Colonic mucosa (tissue), 4 donors: Measurements from ENCODE around the gene ACSS3. TPM values are rescaled to one million over a fixed set of nuclear protein-coding genes. Genes with fewer than 3 reads are reported as not detected.
"Not testable (repeated sequence)": the region's sequence is repeated elsewhere in the genome, so short reads cannot be mapped to it uniquely, and the experiment has no call there.

Source experiments
- DNase-seq: peaks from one replicate; pipeline ENCODE4 v3.0.0-alpha.2; 2020
- H3K27ac ChIP-seq: fragments of 200-600 bp; one replicate; pipeline ENCODE4 v1.8.0; 2021
- H3K27me3 ChIP-seq: fragments of 200-600 bp; one replicate; pipeline ENCODE4 v1.8.0; 2021
- H3K36me3 ChIP-seq: fragments of 200-600 bp; one replicate; pipeline ENCODE4 v1.8.0; 2021
- H3K4me1 ChIP-seq: fragments of 200-600 bp; one replicate; pipeline ENCODE4 v1.8.0; 2021; ENCODE audit warnings: mild to moderate bottlenecking
- H3K4me3 ChIP-seq: fragments of 200-600 bp; one replicate; pipeline ENCODE4 v1.8.0; 2021
- H3K9ac ChIP-seq, 2 donors: one replicate each; pipeline ENCODE4 v1.7.0; 2013; ENCODE audit warnings: control low read depth in 2 of 2, low read depth in 2 of 2, low read length in 2 of 2
- H3K9me3 ChIP-seq: fragments of 200-600 bp; one replicate; pipeline ENCODE4 v1.8.0; 2021
- CTCF ChIP-seq: fragments of 200-600 bp; IDR thresholded peaks from one replicate; pipeline ENCODE4 v1.8.0; 2022; ENCODE audit warnings: antibody characterized with exemption, mild to moderate bottlenecking
- intact Hi-C: fragments of 100-400 bp; cut with DNase I; formaldehyde crosslinking; loops from one replicate; pipeline ENCODE4 v1.14.1; 2022
- total RNA-seq, 2 donors: library from RNA; stranded (reverse); fragmentation: NEBNext Ultra II Directional in 1 of 2; extraction: Animal tissue kit (Norgen Biotek cat#: 25700) in 1 of 2; gene quantifications; one replicate each; pipeline ENCODE4 v1.2.1, GENCODE V29; 2021
- donor health status: healthy.
- donor health status: DM: no; HTN: no; CAD: no.
- donor health status: DM: no; HTN: no; CAD: no.

ACSS3 gene
- total RNA-seq, 2 donors from 2014 or later = 0.77 to 1.6 TPM

DNA sequence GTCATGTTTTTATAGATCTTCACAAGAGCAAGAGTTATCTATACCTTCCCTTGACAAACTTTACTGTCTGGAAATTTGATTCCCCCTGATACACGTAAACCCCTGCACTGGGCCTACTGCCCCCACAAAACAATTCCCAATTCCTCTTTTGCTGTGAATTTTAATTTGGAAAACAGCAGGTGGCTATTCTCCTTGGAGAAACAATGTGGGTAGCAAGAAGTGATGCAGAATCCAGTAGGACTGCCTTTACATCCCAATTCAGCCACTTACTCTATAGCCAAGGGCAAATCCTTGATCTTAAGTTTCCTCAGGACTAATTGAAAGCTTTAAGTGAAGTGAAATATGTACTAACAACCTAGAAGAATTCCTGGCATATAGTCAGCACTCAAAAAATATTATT is 129.3 kb downstream of the ACSS3 start:
- Histone ChIP-seq H3K9ac (no peak overlapping the region), H3K4me3 (no peak overlapping the region), H3K9me3 (no peaks in the 10 kb centered on the region), H3K4me1 (no peaks in the 10 kb centered on the region), H3K36me3 (no peaks in the 10 kb centered on the region), H3K27ac (no peak overlapping the region), H3K27me3 (no peaks in the 10 kb centered on the region)
- intact Hi-C loops = no loop called here
- DNase-seq = no peak
- TF ChIP-seq CTCF = no peak

GRCh38 chr12:81207664-81208063 is 129.8 kb downstream of the ACSS3 start:
- H3K27ac ChIP-seq = no peak overlapping the region
- intact Hi-C loops = no loop called here
- TF ChIP-seq CTCF = no peak
- DNase-seq = no peak
- H3K4me1 ChIP-seq = no peaks in the 10 kb centered on the region
- H3K9me3 ChIP-seq = no peaks in the 10 kb centered on the region
- no peak overlapping the region for H3K4me3 ChIP-seq
- H3K9ac ChIP-seq = no peak overlapping the region
- no peaks in the 10 kb centered on the region for H3K36me3 ChIP-seq
- no peaks in the 10 kb centered on the region for H3K27me3 ChIP-seq

DNA sequence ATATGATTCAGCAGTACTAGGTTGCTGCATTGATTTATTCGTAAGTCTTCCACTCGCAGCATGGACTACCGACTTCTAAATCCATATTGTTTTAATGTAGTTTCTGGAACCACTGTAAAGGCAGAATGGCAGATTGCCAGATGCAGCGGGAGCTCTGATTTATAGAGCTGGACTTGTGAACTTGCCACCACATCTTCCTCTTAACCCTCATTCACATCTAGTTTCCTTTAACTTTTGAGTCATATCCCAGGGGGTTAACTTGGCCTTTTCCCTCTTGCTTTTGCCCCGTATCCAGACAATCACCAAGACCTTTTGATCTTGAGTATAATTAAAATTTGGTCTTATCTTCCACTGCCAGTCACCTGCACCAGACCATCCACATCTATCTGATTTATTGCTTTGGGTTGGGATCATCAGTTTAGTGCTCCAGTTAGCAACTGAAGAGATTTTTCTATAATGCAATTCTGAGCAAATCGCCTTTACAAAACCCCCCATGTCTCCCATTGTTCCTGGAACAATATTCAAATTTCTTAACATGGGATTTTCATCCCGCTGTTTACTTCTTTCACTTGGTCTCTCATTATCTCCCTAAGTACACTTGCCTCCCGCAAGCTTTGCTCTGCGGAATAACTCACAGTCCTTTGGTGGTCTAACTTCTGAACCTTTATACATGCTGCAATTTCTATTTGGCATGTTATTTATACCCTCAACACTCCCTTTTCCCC is 130.5 kb downstream of the ACSS3 start:
- DNase-seq = peak; percentile 58
- intact Hi-C loops = no loop called here
- Histone ChIP-seq H3K9ac (no peak overlapping the region), H3K9me3 (no peaks in the 10 kb centered on the region), H3K4me3 (no peak overlapping the region), H3K27ac (no peak overlapping the region), H3K36me3 (no peaks in the 10 kb centered on the region), H3K4me1 (no peaks in the 10 kb centered on the region), H3K27me3 (no peaks in the 10 kb centered on the region)
- TF ChIP-seq CTCF = no peak

- no peaks in the 10 kb centered on the region for H3K4me1 ChIP-seq
- DNase-seq = no peak
- H3K27me3 ChIP-seq = no peaks in the 10 kb centered on the region
- no peak for TF ChIP-seq CTCF
- no peak overlapping the region for H3K4me3 ChIP-seq
- H3K9me3 ChIP-seq = no peaks in the 10 kb centered on the region
- intact Hi-C loops = no loop called here
- no peaks in the 10 kb centered on the region for H3K36me3 ChIP-seq
- no peak overlapping the region for H3K9ac ChIP-seq
- H3K27ac ChIP-seq = no peak overlapping the region
These were observed 131.1 kb downstream of the ACSS3 start for GRCh38 chr12:81209012-81209411.

GRCh38 chr12:81209772-81210225 is 131.9 kb downstream of the ACSS3 start:
- H3K4me1 ChIP-seq, H3K9me3 ChIP-seq, H3K27ac ChIP-seq, H3K9ac ChIP-seq, H3K27me3 ChIP-seq, H3K4me3 ChIP-seq, intact Hi-C loops, H3K36me3 ChIP-seq: not testable (repeated sequence)
- DNase-seq = peak; percentile 19

DNA sequence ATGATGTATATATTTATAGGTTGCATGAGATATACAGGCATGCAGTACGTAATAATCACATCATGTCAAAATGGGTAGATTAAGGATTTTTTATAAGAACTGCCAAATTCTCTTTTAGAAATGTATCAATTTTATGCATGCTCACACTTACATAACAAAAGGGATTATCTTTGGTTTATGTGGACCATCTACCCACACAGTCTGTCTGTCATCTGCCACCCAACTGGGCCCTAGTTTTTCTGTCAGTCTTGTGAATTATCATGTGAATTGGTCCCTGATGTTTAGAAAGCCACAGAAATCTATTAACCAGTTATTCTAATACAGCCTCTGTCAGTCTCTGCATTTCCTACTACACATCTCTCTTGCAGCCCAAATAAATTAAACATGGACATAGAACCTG is 133.4 kb downstream of the ACSS3 start:
- H3K4me1 ChIP-seq = no peaks in the 10 kb centered on the region
- intact Hi-C loops = no loop called here

More for the DNA sequence above, 133.4 kb downstream of the ACSS3 start:
- Histone ChIP-seq H3K27me3 (no peaks in the 10 kb centered on the region), H3K9ac (no peak overlapping the region), H3K4me3 (no peak overlapping the region), H3K36me3 (no peaks in the 10 kb centered on the region), H3K9me3 (no peaks in the 10 kb centered on the region), H3K27ac (no peak overlapping the region)
- TF ChIP-seq CTCF = no peak
- DNase-seq = no peak
